HG03354 (cell line): ENCODE data around the gene NR2F6.

Experiments
- ATAC-seq: cut with Tn5 transposase; IDR thresholded peaks from one replicate; pipeline ENCODE4 v1.9.1; 2021; ENCODE audit warnings: mild to moderate bottlenecking; ENCODE audit not compliant: unreplicated experiment, poor library complexity, severe bottlenecking

The NR2F6 gene

GRCh38 chr19:17266026-17266425 lies 20.3 kb upstream of the NR2F6 start:
- no peak for ATAC-seq

- no peak for ATAC-seq
Observed at GRCh38 chr19:17264641-17264979, 18.9 kb upstream of the NR2F6 start, which contains the start of gene USHBP1. Gene USHBP1 (minus strand): TSS chr19:17264745. CDS start chr19:17264299, 446 bp downstream.

- ATAC-seq, result no peak
Observed at GRCh38 chr19:17263712-17264640, 18.3 kb upstream of the NR2F6 start.

GRCh38 chr19:17262557-17262956 lies 16.8 kb upstream of the NR2F6 start:
- no peak for ATAC-seq

GRCh38 chr19:17260842-17261325 lies 15.2 kb upstream of the NR2F6 start:
- peak; percentile 79 for ATAC-seq

GRCh38 chr19:17259934-17260333 lies 14.2 kb upstream of the NR2F6 start:
- ATAC-seq, result no peak

GRCh38 chr19:17259118-17259780 lies 13.5 kb upstream of the NR2F6 start:
- no peak for ATAC-seq

- no peak for ATAC-seq
Observed at GRCh38 chr19:17256130-17256529, 10.4 kb upstream of the NR2F6 start.

GRCh38 chr19:17255150-17255621 lies 9.5 kb upstream of the NR2F6 start:
- ATAC-seq, result no peak

GRCh38 chr19:17254636-17255035 lies 8.9 kb upstream of the NR2F6 start:
- ATAC-seq, result no peak

- no peak for ATAC-seq
Observed at GRCh38 chr19:17249887-17250548, 4.3 kb upstream of the NR2F6 start.

GRCh38 chr19:17248011-17248776 lies 2.5 kb upstream of the NR2F6 start:
- no peak for ATAC-seq

GRCh38 chr19:17246681-17247425 lies 1.1 kb upstream of the NR2F6 start:
- ATAC-seq, result no peak

- peak; percentile 15 for ATAC-seq
Observed at GRCh38 chr19:17244618-17245534, 843 bp downstream of the NR2F6 start.

- no peak for ATAC-seq
Observed at GRCh38 chr19:17243830-17244617, 1.7 kb downstream of the NR2F6 start.

GRCh38 chr19:17243211-17243829 lies 2.4 kb downstream of the NR2F6 start:
- ATAC-seq, result no peak
